Astrocyte of the spinal cord (primary cell): Measurements from ENCODE around the gene F10.

ENCODE experiments used
- DNase-seq: peaks from one replicate; pipeline ENCODE4 v3.0.0; 2011; ENCODE audit warnings: low read depth, low spot score
- H3K4me3 ChIP-seq: 2 replicates; pipeline ENCODE4 v1.5.1; 2011; ENCODE audit warnings: low read depth, mild to moderate bottlenecking, low read length, moderate library complexity
- CTCF ChIP-seq: IDR thresholded peaks from 2 replicates; pipeline ENCODE4 v1.5.1; 2012; ENCODE audit warnings: low read depth, mild to moderate bottlenecking, low read length, inconsistent platforms
- in situ Hi-C: cut with HindIII; loops from 2 replicates; pipeline ENCODE4 v1.10.0; 2017; ENCODE audit warnings: low sequenced_read_pairs

F10 gene

GRCh38 chr13:113118261-113119021 is 4.2 kb upstream of the F10 start:
- no peak overlapping the region for H3K4me3 ChIP-seq
- in situ Hi-C loops = no loop called here
- TF ChIP-seq CTCF = no peak
- no peak for DNase-seq

GRCh38 chr13:113119166-113119821 is 3.3 kb upstream of the F10 start:
- no peak for TF ChIP-seq CTCF
- DNase-seq = no peak

GRCh38 chr13:113119822-113120189 is 2.8 kb upstream of the F10 start:
- no peak for TF ChIP-seq CTCF
- H3K4me3 ChIP-seq = no peak overlapping the region
- in situ Hi-C loops = no loop called here
- no peak for DNase-seq

More at GRCh38 chr13:113119166-113119821, 3.3 kb upstream of the F10 start:
- in situ Hi-C loops = no loop called here
- no peak overlapping the region for H3K4me3 ChIP-seq

GRCh38 chr13:113120300-113121182 is 2.1 kb upstream of the F10 start:
- no peak for TF ChIP-seq CTCF
- DNase-seq = no peak
- no peak overlapping the region for H3K4me3 ChIP-seq
- in situ Hi-C loops = no loop called here

GRCh38 chr13:113121183-113121927 is 1.2 kb upstream of the F10 start:
- no peak for DNase-seq
- in situ Hi-C loops = no loop called here
- no peak for TF ChIP-seq CTCF
- H3K4me3 ChIP-seq = no peak overlapping the region

GRCh38 chr13:113121928-113122471 is 599 bp upstream of the F10 start:
- no peak overlapping the region for H3K4me3 ChIP-seq
- TF ChIP-seq CTCF = no peak
- no peak for DNase-seq
- in situ Hi-C loops = no loop called here
